ENCODE measurements around the gene RASSF1. TPM values are rescaled to one million over a fixed set of nuclear protein-coding genes. Genes with fewer than 3 reads are reported as not detected.
A peak's percentile ranks its signal among the peaks of the same experiment; 100 is the strongest.

Gene RASSF1
- total and polyA plus RNA-seq, 2 of the 4 experiments (the other 2 are of a cell fraction): 17.4 to 53.4 TPM

GRCh38 chr3:50294492-50295403 is 45.9 kb downstream of the RASSF1 start:
- H4K8ac ChIP-seq (ENCODE audit: low read depth in 2 of 2, low read length in 2 of 2): no peak overlapping the region
- H2AFZ ChIP-seq (replicated peaks; ENCODE audit: low read length, poor library complexity): no peak overlapping the region
- ChIA-PET CTCF (no interaction called here), POLR2A (ENCODE audit: unreplicated experiment) (no interaction called here)
- no peak overlapping the region for H3K4ac ChIP-seq (ENCODE audit: low read depth, low read length)
- H3K9me1 ChIP-seq (ENCODE audit: insufficient read depth, low read length): peaks cover 7% of the 10 kb centered on the region
- H3K4me3 ChIP-seq (ENCODE audit: insufficient read depth, low read depth, low read length): no peak overlapping the region
- ATAC-seq (ENCODE audit: low read depth) (no peak), DNase-seq (no peak)
- no peak overlapping the region for H3K23ac ChIP-seq (ENCODE audit: low read depth, low read length)
- peaks cover 6% of the 10 kb centered on the region for H3K36me3 ChIP-seq (ENCODE audit: control insufficient read depth, insufficient read depth, low read length)
- H4K5ac ChIP-seq (ENCODE audit: low read depth, low read length): no peak overlapping the region
- no peak overlapping the region for H4K91ac ChIP-seq (ENCODE audit: insufficient read depth, low read depth, low read length)
- in situ Hi-C loops (cut with MboI; ENCODE audit: low sequenced_read_pairs) (no loop called here), dilution Hi-C loops (cut with HindIII; ENCODE audit: low sequenced_read_pairs, unreplicated experiment) (no loop called here), intact Hi-C loops (cut with micrococcal nuclease) (no loop called here)
- no peak overlapping the region for H3K9ac ChIP-seq (ENCODE audit: low read depth, low read length)
- H3K18ac ChIP-seq (ENCODE audit: low read depth, low read length): no peak overlapping the region
- H3K4me1 ChIP-seq (ENCODE audit: control insufficient read depth, insufficient read depth, low read length): peaks cover 13% of the 10 kb centered on the region
- no peak overlapping the region for H3K27ac ChIP-seq (ENCODE audit: insufficient read depth, low read length)
- no peak overlapping the region for H2AK5ac ChIP-seq (ENCODE audit: low read depth, low read length)
- no peak overlapping the region for H2BK15ac ChIP-seq (ENCODE audit: low read depth, low read length)
- TF ChIP-seq BHLHE40 (IDR thresholded peaks at IDR 0.05; ENCODE audit: low read depth, low read length) (no peak), MAFK (IDR thresholded peaks at IDR 0.05; ENCODE audit: low read depth, low read length) (no peak), SMC3 (IDR thresholded peaks at IDR 0.05; ENCODE audit: low read depth, low read length) (no peak), FOS (IDR thresholded peaks at IDR 0.05; ENCODE audit: low read depth, low read length) (no peak), RFX5 (IDR thresholded peaks at IDR 0.05; ENCODE audit: low read depth, low read length) (no peak), RCOR1 (IDR thresholded peaks at IDR 0.05; ENCODE audit: insufficient replicate concordance, low read length) (no peak), POLR2A (IDR thresholded peaks at IDR 0.05; ENCODE audit: low read depth, low read length) (no peak), CEBPB (IDR thresholded peaks at IDR 0.05; ENCODE audit: low read depth, low read length) (no peak), RAD21 (IDR thresholded peaks at IDR 0.05; ENCODE audit: low read length) (no peak), ELK1 (IDR thresholded peaks at IDR 0.05; ENCODE audit: borderline replicate concordance, low read depth, low read length) (no peak), NFE2L2 (IDR thresholded peaks at IDR 0.05; ENCODE audit: low read depth, low read length) (no peak), CHD1 (IDR thresholded peaks at IDR 0.05; ENCODE audit: low read depth, low read length) (no peak), MAZ (IDR thresholded peaks at IDR 0.05; ENCODE audit: borderline replicate concordance, low read depth, low read length) (no peak)
- TF ChIP-seq, protein P1, sequence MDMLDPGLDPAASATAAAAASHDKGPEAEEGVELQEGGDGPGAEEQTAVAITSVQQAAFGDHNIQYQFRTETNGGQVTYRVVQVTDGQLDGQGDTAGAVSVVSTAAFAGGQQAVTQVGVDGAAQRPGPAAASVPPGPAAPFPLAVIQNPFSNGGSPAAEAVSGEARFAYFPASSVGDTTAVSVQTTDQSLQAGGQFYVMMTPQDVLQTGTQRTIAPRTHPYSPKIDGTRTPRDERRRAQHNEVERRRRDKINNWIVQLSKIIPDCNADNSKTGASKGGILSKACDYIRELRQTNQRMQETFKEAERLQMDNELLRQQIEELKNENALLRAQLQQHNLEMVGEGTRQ (IDR thresholded peaks at IDR 0.05; ENCODE audit: low read depth, low read length): no peak
- TF ChIP-seq, protein P2, sequence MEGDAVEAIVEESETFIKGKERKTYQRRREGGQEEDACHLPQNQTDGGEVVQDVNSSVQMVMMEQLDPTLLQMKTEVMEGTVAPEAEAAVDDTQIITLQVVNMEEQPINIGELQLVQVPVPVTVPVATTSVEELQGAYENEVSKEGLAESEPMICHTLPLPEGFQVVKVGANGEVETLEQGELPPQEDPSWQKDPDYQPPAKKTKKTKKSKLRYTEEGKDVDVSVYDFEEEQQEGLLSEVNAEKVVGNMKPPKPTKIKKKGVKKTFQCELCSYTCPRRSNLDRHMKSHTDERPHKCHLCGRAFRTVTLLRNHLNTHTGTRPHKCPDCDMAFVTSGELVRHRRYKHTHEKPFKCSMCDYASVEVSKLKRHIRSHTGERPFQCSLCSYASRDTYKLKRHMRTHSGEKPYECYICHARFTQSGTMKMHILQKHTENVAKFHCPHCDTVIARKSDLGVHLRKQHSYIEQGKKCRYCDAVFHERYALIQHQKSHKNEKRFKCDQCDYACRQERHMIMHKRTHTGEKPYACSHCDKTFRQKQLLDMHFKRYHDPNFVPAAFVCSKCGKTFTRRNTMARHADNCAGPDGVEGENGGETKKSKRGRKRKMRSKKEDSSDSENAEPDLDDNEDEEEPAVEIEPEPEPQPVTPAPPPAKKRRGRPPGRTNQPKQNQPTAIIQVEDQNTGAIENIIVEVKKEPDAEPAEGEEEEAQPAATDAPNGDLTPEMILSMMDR (conservative IDR thresholded peaks at IDR 0.05; ENCODE audit: low read depth, low read length): no peak
- no peak overlapping the region for H2BK120ac ChIP-seq (ENCODE audit: low read depth, low read length)
- no peaks in the 10 kb centered on the region for H3K9me3 ChIP-seq (ENCODE audit: control insufficient read depth, insufficient read depth, low read length)
- H3K56ac ChIP-seq (ENCODE audit: extremely low read depth, insufficient read depth, low read length): no peak overlapping the region
- H3K14ac ChIP-seq (replicated peaks; ENCODE audit: low read depth, low read length): no peak overlapping the region
- H2BK20ac ChIP-seq (ENCODE audit: low read depth, low read length): no peak overlapping the region
- WGBS, 2 experiments (ENCODE audit: extremely low coverage in 2 of 2, insufficient read length in 1 of 2): 95% methylated on average over 14 of the region's 22 CpGs; no CpG with 5 or more reads in 1 of the 2 experiments
- BruUV-seq (replicated peaks): no TSS peak
- H4K20me1 ChIP-seq (ENCODE audit: insufficient read depth, low read length): no peaks in the 10 kb centered on the region
- peak overlapping the region; percentile 76 for H2AK9ac ChIP-seq (replicated peaks; ENCODE audit: low read depth, low read length, poor library complexity)
- H2BK5ac ChIP-seq (ENCODE audit: low read depth, low read length, poor library complexity, severe bottlenecking): no peak overlapping the region
- peaks cover 18 to 38% of the 10 kb centered on the region in 2 experiments for H3K79me1 ChIP-seq (ENCODE audit: low read depth in 1 of 2, low read length in 2 of 2)
- H3K4me2 ChIP-seq (ENCODE audit: low read depth, low read length): no peak overlapping the region
- no peaks in the 10 kb centered on the region for H3K27me3 ChIP-seq (ENCODE audit: control insufficient read depth, insufficient read depth, low read length)

Measured in IMR-90 (cell line).